ENCODE measurements around the gene CLASP1. TPM values are rescaled to one million over a fixed set of nuclear protein-coding genes. Genes with fewer than 3 reads are reported as not detected.

Gene CLASP1
- total RNA-seq (100 to 1,000 TPM in 2 of 5 donors, 10 to 100 TPM in 2, 1 to 10 TPM in 1; 8.1 to 188 (median 37.8) TPM), polyA plus RNA-seq (10 to 100 TPM in 1 of 3 donors, 1 to 10 TPM in 2; 5.7 to 13.0 (median 6.4) TPM)
- long read RNA-seq, donor 1 = 0 reads
- long read RNA-seq, donor 2, partial matches to known transcripts = 5 of 5 reads
- long read RNA-seq, donor 2, other reads (novel, unspliced or antisense) = 0 of 5 reads
- long read RNA-seq, donor 3 = 0 reads
- long read RNA-seq, donor 4 = 0 reads
- long read RNA-seq, donor 5 = 0 reads
- long read RNA-seq, donor 6 = 0 reads
- long read RNA-seq, donor 7, partial matches to known transcripts = 17 of 17 reads
- long read RNA-seq, donor 7, other reads (novel, unspliced or antisense) = 0 of 17 reads
- long read RNA-seq, donor 8 = 0 reads
- long read RNA-seq, donor 9 = 0 reads
- long read RNA-seq, donor 10 = 0 reads

DNA sequence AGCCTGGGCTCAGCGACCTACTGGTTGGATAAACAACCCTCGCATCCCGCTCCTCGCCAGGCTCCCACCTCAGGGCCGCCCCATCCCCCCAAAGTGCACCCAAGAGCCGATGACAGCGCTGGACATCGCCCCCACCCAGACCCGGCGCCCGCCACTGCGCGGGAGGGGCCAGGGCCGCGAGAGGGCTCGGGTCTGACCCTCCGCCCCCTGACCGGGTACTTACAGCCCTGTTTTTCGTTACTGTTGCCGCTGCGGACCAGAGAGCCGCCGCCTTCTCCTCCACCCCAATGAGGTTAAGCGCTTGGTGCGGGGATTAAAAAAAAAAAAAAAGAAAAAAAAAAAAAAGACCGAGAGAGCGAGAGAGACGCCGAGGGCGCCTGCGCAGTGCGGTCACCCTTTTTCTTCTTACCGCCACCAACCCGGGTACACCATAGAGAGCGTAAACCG is at the start of gene CLASP1:
TSS of gene CLASP1 (minus strand) at position 314 of the 447 bp plus-strand sequence. CDS start 43,567 bp downstream, outside the sequence.
- Histone ChIP-seq H3K27me3 (no peaks in the 10 kb centered on the region), H3K9me3 (no peaks in the 10 kb centered on the region), H3K27ac (peak within 1 kb of the TSS; percentile 90 to 97 (median 96)), H3K36me3 (no peaks in the 10 kb centered on the region), H3K4me1 (peaks cover 22 to 71% (median 46%) of the 10 kb centered on the region in 4 donors), H3K4me3 (peak within 1 kb of the TSS; percentile 76 to 96 (median 92))
- WGBS, 5 donors = 0 to 1% (median 0%) methylated on average over 21 to 36 of the region's 36 CpGs
- no peak for DNase-seq
- TF ChIP-seq POLR2AphosphoS5 (IDR thresholded peaks at IDR 0.05) (peak in 1 of 3 donors; percentile 25), EP300 (IDR thresholded peaks at IDR 0.05) (no peak), POLR2A (IDR thresholded peaks at IDR 0.05) (peak in 1 of 4 donors; percentile 27)
- TF ChIP-seq, protein P1, sequence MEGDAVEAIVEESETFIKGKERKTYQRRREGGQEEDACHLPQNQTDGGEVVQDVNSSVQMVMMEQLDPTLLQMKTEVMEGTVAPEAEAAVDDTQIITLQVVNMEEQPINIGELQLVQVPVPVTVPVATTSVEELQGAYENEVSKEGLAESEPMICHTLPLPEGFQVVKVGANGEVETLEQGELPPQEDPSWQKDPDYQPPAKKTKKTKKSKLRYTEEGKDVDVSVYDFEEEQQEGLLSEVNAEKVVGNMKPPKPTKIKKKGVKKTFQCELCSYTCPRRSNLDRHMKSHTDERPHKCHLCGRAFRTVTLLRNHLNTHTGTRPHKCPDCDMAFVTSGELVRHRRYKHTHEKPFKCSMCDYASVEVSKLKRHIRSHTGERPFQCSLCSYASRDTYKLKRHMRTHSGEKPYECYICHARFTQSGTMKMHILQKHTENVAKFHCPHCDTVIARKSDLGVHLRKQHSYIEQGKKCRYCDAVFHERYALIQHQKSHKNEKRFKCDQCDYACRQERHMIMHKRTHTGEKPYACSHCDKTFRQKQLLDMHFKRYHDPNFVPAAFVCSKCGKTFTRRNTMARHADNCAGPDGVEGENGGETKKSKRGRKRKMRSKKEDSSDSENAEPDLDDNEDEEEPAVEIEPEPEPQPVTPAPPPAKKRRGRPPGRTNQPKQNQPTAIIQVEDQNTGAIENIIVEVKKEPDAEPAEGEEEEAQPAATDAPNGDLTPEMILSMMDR (IDR thresholded peaks at IDR 0.05) = no peak
- intact Hi-C loops (cut with DNase I; ENCODE audit: low total_unique reads) = no loop called here

DNA sequence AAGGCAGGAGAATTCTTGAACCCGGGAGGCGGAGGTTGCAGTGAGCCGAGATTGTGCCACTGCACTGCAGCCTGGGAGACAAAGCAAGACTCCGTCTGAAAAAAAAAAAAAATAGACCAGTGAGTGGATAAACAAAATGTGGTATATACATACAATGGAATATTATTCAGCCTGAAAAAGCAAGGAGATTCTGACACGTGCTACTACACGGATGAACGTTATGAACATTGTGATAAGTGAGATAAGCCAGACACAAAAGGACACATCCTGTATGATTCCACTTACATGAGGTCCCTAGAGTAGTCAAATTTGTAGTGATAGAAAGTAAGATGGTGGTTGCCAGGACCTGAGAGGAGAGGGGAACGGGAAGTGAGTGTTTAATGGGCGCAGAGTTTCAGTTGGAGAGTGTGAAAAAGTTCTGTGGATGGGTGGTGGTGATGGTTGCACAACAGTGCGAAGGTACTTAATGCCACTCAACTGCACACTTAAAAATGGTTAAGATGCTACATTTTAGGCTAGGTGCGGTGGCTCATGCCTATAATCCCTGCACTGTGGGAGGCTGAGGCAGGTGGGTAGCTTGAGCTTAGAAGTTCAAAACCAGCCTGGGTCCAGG is 49.2 kb upstream of the CLASP1 start:
- intact Hi-C loops (cut with DNase I; ENCODE audit: low total_unique reads) = no loop called here
- DNase-seq = no peak
- Histone ChIP-seq H3K36me3 (no peaks in the 10 kb centered on the region), H3K27me3 (no peaks in the 10 kb centered on the region), H3K27ac (no peak overlapping the region), H3K4me1 (peaks cover 8 to 50% (median 23%) of the 10 kb centered on the region in 4 donors), H3K4me3 (no peak overlapping the region), H3K9me3 (no peaks in the 10 kb centered on the region)
- whole genome bisulfite sequencing, 5 donors = 85 to 88% (median 88%) methylated on average over 11 of the region's 11 CpGs
- TF ChIP-seq, protein P1 (IDR thresholded peaks at IDR 0.05) = no peak
- TF ChIP-seq POLR2AphosphoS5 (IDR thresholded peaks at IDR 0.05) (no peak), EP300 (IDR thresholded peaks at IDR 0.05) (no peak), POLR2A (IDR thresholded peaks at IDR 0.05) (no peak)

DNA sequence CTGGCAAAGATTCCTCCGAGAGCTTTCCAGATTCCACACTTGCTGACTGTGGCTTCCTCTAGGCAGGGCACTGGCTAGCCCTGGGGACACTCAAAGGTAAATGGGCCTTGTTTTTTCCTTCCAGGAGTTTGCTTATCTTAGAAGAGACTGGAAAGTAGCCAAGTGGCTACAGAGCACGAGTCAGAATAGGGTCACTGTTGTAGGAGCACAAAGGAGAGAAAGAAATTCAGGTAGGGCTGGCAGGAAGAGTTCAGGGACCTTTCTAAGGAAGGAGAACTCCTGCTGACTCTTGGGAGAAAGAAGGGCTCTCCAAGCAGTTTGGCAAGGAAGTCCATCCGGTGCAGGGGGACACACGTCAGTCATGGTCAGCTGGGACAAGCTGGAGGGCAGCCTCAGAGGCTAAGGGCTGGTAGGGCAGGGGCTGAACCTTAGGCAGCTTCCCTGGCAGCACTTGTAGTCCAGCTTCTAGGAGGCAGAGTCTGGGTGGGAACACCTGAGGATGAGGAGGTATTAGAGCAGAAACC is 47.9 kb upstream of the CLASP1 start:
- intact Hi-C loops (cut with DNase I; ENCODE audit: low total_unique reads) = no loop called here
- Histone ChIP-seq H3K27me3 (no peaks in the 10 kb centered on the region), H3K4me1 (peaks cover 8 to 50% (median 23%) of the 10 kb centered on the region in 4 donors), H3K27ac (peak overlapping the region; percentile 20 to 68 (median 67)), H3K36me3 (no peaks in the 10 kb centered on the region), H3K9me3 (no peaks in the 10 kb centered on the region), H3K4me3 (no peak overlapping the region)
- 11 to 31% (median 24%) methylated on average over 4 of the region's 4 CpGs for whole genome bisulfite sequencing, 5 donors
- TF ChIP-seq POLR2AphosphoS5 (IDR thresholded peaks at IDR 0.05) = peak in 1 of 3 donors; percentile 20
- no peak for TF ChIP-seq EP300 (IDR thresholded peaks at IDR 0.05)
- DNase-seq = peak; percentile 52 to 72

DNA sequence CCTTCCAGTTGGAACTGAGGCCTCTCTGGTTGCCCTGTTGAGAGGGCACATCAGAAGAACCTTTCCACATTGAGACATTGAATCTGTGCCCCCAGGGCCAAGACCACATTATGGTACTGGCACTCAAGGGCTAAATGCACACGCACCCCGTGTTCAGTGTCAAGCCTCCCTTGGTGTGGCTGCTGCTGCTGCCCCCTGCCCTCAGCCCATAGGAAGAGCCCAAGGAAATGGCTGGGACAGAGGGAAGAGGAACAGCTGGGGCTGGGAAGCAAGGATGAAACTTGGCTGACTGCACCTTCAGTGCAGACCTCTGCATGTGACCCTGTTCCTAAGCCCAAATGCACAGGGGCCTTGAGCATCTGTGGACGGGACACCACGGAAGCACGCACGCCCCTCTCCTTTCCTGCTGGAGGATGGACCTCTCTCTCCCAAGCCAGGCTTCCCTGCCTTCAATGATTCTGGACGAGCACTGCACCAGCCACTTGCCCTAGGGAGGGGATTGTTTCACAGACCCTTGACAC is 47.2 kb upstream of the CLASP1 start:
- TF ChIP-seq EP300 (IDR thresholded peaks at IDR 0.05) (no peak), POLR2A (IDR thresholded peaks at IDR 0.05) (no peak)
- Histone ChIP-seq H3K9me3 (no peaks in the 10 kb centered on the region), H3K27me3 (no peaks in the 10 kb centered on the region), H3K36me3 (no peaks in the 10 kb centered on the region), H3K4me1 (peaks cover 8 to 50% (median 23%) of the 10 kb centered on the region in 4 donors), H3K27ac (peak overlapping the region; percentile 20 to 68 (median 67)), H3K4me3 (no peak overlapping the region)
- WGBS, 5 donors = 75 to 89% (median 86%) methylated on average over 7 of the region's 7 CpGs
- intact Hi-C loops (cut with DNase I; ENCODE audit: low total_unique reads) = no loop called here
- no peak for DNase-seq

DNA sequence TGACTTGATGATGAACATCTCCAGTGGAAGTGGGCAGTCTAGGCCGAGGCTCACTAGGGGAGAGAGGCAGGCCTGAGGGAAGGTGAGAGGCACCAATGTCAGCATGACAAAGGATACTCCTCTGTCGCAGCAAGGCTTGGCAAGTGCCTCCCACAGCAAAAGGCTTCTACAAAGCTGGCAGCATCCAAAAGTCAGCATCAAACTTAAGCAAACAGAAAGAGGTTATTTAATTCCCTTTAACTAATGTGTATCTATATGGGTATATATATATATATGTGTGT is 45.8 kb upstream of the CLASP1 start:
- Histone ChIP-seq H3K4me3 (no peak overlapping the region), H3K36me3 (no peaks in the 10 kb centered on the region), H3K27ac (peak overlapping the region in 2 of 5 donors; percentile 8 to 14), H3K4me1 (peaks cover 6 to 36% (median 17%) of the 10 kb centered on the region in 4 donors), H3K27me3 (no peaks in the 10 kb centered on the region), H3K9me3 (no peaks in the 10 kb centered on the region)
- no peak for TF ChIP-seq POLR2AphosphoS5 (IDR thresholded peaks at IDR 0.05)
- TF ChIP-seq, protein P1 (IDR thresholded peaks at IDR 0.05) = no peak
- TF ChIP-seq POLR2A (IDR thresholded peaks at IDR 0.05) = no peak
- no peak for TF ChIP-seq EP300 (IDR thresholded peaks at IDR 0.05)
- 62 to 83% (median 78%) methylated on average over 2 of the region's 2 CpGs for WGBS, 5 donors
- no peak for DNase-seq
- intact Hi-C loops (cut with DNase I; ENCODE audit: low total_unique reads) = no loop called here

All from stomach (tissue), 19 donors.